ENCODE data around the gene ACVRL1. TPM values are rescaled to one million over a fixed set of nuclear protein-coding genes. Genes with fewer than 3 reads are reported as not detected.

ACVRL1 gene
- polyA plus RNA-seq, 3 donors, result 33.6 to 37.1 (median 34.3) TPM

DNA sequence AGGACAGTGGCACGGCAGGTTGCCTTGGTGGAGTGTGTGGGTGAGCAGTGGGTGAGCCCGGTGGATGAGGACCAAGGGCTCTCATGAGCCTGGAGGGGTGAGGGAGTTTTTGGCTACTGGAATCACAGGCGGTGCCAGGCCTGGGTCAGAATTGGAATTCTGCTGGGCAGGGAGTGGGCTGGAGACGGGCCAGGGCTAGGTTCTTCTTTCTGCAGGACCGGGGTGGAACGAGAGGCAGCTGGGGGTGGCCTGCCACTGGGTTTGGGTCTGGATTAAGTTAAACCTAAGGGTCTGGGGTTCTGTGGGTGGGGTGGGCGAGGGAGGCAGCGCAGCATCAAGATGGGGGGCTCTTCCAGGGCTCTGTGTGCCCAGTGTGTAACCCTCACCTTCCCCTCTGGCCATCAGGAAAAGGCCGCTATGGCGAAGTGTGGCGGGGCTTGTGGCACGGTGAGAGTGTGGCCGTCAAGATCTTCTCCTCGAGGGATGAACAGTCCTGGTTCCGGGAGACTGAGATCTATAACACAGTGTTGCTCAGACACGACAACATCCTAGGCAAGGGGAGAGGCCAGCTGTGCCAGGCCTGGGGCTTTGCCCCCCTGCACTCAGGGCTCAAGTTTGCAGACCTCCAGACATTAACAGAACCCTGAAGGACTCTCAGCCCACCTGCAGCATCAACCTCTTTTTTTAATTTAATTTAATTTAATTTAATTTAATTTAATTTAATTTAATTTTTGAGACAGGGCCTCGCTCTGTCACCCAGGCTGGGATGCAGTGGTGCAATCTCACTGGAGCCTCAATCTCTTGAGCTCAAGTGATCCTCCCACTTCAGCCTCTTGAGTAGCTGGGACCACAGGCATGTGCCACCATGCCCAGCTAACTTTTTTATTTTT lies 7.0 kb downstream of the ACVRL1 start:
- no peak for DNase-seq

- no peak for DNase-seq
Observed at GRCh38 chr12:51915003-51915625, 7.8 kb downstream of the ACVRL1 start.

DNA sequence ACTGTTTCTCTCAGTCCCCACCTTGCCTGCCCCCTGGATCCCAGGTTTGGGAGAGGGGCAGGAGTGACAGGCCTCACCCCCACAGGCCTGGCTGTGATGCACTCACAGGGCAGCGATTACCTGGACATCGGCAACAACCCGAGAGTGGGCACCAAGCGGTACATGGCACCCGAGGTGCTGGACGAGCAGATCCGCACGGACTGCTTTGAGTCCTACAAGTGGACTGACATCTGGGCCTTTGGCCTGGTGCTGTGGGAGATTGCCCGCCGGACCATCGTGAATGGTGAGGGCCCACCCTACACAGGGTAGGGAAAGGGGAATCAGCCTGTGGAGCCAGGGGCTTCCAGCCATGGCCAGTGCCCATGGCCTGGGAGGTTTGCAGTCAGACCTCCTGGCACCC lies 8.6 kb downstream of the ACVRL1 start:
- no peak for DNase-seq

DNA sequence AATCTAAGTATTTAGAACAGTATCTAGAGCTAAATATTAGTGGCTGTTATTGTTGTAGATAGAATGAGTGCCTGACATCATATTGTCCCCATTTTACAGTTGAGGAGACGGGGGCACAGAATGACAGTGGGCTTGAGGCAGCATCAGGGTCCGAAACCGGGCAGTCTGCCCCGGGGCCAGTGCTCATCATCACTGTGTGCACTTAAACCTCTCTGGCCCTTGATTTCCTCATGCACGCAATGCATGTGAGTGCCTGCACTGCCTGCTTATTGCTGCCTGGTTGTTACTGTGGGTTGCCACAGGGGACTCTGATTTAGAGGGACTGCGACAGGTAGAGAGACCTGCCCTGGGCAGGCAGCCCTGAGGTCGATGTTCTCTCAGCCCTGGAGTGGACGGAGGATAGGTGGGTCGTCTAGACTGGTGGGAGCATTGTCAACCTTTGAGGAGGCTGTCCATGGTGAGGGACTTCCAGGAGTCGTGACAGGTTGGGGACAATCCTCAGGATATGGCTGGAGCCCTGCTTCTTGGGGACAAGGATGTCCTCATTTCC lies 9.8 kb downstream of the ACVRL1 start:
- no peak for DNase-seq

- no peak for DNase-seq
Observed at GRCh38 chr12:51917746-51918453, 10.6 kb downstream of the ACVRL1 start.

GRCh38 chr12:51920046-51920445 lies 12.7 kb downstream of the ACVRL1 start:
- no peak for DNase-seq

DNA sequence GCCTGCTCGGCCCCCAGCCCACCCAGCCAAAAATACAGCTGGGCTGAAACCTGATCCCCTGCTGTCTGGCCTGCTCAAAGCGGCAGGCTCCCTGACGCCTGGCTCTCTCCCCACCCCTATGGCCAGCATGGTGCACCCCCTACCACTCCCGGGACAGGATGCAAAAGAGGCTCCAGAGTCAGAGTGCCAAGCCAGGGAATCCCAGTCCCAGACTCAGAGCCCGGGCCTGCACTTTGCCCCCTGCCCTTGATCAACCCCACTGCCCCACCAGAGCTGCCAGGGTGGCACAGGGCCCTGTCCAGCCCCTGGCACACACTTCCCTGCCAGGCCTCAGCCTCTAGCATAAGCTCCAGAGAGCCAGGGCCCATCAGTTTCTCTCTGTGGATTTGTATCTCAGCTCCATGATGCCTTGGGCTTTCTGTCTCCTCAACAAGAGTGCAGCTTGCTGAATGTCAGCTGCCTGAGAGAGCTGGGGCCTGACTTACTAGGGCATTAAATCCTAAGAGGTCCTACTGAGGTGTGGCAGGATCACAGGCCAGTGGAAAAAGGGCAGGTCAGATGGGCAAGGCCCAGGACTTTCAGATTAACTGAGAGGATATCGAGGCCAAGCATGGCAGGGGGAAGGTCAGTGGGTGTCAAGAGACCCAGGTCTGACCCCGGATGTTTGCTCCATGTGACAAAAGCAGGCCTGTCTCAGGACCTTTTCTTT lies 13.9 kb downstream of the ACVRL1 start:
- DNase-seq, result no peak

- DNase-seq, result no peak
Observed at GRCh38 chr12:51922146-51922545, 14.8 kb downstream of the ACVRL1 start.

DNA sequence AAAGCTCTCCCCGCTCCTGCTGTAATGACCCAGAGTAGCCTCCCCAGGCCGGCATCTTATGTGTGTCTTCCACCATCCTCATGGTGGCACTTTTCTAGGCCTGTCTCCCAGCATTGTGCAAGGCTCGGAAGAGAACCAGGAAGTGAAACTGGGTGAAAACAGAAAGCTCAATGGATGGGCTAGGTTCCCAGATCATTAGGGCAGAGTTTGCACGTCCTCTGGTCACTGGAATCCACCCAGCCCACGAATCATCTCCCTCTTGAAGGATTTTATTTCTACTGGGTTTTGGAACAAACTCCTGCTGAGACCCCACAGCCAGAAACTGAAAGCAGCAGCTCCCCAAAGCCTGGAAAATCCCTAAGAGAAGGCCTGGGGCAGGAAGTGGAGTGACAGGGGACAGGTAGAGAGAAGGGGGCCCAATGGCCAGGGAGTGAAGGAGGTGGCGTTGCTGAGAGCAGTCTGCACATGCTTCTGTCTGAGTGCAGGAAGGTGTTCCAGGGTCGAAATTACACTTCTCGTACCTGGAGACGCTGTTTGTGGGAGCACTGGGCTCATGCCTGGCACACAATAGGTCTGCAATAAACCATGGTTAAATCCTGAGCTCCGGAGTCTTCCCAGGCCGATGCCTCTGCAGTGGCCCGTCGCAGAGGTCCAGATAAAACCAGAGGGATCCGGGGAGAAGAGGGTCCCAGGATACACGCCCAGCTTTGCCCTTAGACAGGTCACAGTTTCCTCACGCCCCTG lies 15.6 kb downstream of the ACVRL1 start:
- DNase-seq, result no peak

GRCh38 chr12:51923506-51924365 lies 16.4 kb downstream of the ACVRL1 start:
- DNase-seq, result no peak

DNA sequence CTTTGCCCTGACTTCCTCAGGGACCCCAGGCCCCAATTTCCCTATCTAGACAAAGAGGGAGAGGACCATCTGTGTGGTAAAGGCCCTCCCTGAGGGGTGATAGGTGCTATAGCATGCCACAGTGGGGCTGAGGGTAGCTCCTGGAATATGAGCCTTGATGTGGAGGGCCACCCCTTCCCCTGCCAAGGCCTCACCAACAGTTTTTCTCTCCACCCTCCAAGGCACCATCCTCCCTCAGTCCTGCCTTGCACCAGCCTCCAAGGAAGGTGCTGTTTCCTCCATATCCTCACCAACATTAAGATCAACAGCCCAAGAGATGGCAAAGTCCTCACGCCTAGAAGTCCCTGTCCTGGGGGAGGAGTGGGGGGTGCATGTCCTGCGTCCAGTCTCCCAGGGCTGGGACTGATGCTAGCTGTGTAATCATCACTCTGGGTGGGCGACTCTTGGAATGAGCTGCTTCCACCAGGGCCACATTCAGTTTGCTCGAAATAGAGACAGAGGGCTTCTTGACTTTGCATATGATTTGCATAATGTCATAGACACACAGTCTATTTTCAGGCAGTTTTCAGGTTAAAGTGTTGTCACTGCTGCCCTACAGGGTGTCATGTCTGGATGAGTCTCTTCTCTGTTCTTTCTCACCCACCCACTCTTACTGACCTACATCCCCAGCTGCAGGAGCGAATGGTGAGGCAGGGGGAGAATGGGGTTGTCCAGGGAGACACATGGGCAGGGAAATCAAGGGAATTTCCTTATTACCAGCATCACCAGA lies 17.4 kb downstream of the ACVRL1 start:
- no peak for DNase-seq

DNA sequence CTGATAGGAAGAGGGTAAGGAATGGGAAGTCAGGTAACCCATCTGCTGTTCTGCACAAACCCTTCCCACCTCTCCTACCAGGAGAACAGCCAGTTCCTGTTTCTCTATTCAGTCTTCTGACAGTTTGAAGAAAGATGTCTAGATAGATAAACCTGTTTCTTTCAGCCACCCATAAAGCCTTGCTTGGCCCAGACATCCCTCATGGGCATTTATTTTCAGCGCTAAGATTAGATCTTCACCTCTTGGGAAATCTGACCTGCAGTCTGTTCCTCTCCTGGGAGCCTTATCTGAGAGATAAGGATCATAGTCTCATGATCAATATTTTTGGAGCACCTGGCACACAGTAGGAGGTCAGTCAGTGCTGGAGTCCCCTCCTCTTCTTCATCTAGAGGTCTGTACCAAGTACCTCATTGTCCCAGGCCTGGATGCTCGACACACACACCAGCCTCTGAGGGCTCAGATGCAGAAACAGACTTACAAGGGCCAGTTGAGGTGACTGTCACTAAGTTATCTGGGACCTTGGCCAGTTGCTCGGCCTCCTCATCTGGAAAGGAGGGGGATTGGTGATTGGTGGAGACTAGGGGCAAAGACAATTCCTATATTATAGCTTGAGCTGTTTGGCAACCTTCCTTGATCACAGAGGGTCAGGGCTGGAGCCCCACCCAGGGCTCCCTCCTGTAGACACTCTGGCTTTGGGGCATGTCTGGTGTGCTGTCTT lies 18.2 kb downstream of the ACVRL1 start:
- DNase-seq, result no peak

- DNase-seq, result no peak
Observed at GRCh38 chr12:51926064-51926632, 18.8 kb downstream of the ACVRL1 start.

DNA sequence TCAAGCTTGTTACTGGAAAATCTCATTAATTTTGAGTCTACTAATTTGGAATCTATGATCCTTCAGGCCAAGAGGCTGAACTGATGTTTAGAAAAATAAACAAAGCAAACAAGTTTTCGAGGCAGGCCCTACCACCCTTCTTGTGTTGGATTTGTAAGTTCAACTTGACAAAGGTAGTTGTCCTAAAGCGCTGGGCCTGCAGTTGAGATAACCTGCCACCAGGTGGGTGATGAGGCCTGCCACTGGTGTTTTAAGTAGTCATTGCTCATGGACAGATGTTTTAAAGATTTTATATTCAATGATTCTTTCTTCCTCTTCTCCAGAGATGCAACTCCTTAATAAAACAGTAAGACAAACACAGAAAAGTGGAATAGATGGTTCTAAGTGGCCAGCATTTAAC lies 19.4 kb downstream of the ACVRL1 start:
- DNase-seq, result no peak

DNA sequence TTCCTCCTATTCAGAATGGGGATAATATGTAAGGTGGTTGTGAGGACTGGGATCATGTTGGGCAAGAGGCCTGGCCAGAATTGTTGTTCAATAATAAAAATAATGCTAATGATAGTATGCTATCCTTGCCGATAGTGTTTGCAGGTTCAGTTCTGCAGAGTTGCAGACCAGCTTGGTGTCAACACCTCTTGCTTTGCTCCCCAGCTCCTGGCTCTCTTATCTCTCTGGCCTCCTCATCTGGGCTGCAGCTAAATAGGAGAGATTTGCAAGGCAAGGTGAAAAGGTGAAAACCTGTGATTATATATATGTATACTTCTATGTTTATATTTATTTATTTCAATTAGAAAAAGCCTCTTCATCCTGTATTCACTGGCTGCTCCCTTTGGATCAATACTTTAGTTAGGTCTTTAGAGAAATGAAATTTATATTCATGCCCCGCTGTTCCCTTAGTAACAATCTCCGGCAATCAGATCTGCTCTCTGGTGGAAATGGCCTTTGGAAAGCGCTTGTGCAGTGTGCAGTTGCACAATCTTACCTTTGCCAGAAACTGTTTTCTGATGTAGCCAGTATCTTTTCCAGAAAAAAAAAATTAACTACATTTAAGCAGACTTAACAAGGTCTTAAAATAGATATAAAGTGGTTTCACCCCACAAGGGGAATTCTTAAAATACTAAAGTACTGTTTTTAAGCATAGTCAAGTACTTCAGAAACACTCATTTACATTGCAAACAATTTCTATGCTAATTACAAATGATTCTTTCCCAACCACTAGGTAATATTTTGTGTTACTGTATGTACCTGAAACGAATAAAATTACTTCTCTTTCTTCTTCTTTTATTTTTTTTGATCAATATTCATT lies 25.1 kb downstream of the ACVRL1 start:
- no peak for DNase-seq

DNA sequence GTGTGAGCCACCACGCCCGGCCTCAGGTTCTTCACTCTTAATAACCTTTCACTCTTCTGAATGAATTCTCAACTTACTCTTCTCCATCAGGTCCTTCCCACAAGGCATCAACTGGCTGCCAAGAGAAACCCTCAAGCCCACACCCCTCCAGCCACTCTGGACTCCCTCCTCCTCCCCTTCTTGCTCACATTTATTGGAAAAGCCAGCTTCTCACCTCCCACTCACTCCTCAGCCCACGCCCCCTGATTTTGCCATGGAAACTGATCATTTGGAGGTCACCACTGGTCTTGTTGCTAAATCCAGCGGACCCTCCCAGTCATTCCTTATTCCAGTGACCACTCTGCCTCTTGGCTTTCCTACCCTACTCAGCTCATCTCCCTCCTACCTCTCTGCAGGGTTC lies 26.8 kb downstream of the ACVRL1 start:
- no peak for DNase-seq

GRCh38 chr12:51937926-51938325 lies 30.6 kb downstream of the ACVRL1 start:
- no peak for DNase-seq
